Ovary (tissue), 3 donors: ENCODE data around the gene PIP5K1A.

Experiments
- CTCF ChIP-seq, 3 donors: fragments of 450-650 bp in 2 of 3; fragments of 200-600 bp in 1 of 3; IDR thresholded peaks; one replicate each; pipeline versions ENCODE4 v1.5.1 to v1.8.0; 2016 to 2022; ENCODE audit warnings: antibody characterized with exemption in 3 of 3, mild to moderate bottlenecking in 1 of 3
- POLR2A ChIP-seq: fragments of 450-650 bp; IDR thresholded peaks from one replicate; pipeline ENCODE4 v1.6.1; 2017; ENCODE audit warnings: antibody characterized with exemption, mild to moderate bottlenecking, moderate library complexity
- donor health status: DM: no; HTN: no; CAD: no.

GRCh38 chr1:151289080-151289935 is 91.0 kb downstream of the PIP5K1A start:
- TF ChIP-seq CTCF (IDR thresholded peaks at IDR 0.05), result no peak
- TF ChIP-seq POLR2A, result no peak
